Measurements from ENCODE around the gene ANKRD37.

ANKRD37 gene

DNA sequence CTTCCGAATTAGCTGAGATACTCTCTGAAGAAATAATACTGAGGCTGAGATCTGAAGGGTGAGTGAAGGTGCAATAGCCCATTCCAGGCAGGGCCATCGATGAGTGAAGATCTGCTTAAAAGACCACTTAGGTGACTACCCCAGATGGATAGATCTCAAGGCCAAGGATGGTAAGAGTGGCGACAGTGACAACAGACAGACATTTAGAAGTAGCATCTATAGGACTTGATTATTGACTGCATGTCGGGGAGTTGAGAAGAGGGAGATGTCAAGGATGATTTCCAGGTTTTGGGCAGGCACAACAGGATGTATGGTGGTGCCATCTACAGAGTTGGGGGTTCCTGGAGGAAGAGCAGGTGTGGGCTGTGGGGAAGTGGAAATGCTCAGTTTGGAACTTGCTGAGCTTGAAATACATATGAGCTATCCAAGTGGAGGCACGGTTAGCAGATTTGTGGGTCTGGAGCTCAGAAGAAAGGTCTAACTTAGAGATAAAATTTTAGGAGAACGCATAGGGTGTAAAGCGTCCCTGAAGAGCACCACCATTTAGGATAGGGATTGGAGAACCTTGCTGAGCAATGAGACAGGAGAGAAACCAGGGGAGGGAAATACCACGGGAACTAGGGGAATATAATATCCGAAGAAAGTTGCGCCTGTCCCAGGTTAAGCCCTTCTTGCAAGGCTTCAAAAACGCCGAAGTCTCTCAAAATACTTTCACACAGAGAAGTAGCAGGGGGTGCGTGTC is 28.4 kb downstream of the ANKRD37 start:
- peak; percentile 6 for DNase-seq

DNA sequence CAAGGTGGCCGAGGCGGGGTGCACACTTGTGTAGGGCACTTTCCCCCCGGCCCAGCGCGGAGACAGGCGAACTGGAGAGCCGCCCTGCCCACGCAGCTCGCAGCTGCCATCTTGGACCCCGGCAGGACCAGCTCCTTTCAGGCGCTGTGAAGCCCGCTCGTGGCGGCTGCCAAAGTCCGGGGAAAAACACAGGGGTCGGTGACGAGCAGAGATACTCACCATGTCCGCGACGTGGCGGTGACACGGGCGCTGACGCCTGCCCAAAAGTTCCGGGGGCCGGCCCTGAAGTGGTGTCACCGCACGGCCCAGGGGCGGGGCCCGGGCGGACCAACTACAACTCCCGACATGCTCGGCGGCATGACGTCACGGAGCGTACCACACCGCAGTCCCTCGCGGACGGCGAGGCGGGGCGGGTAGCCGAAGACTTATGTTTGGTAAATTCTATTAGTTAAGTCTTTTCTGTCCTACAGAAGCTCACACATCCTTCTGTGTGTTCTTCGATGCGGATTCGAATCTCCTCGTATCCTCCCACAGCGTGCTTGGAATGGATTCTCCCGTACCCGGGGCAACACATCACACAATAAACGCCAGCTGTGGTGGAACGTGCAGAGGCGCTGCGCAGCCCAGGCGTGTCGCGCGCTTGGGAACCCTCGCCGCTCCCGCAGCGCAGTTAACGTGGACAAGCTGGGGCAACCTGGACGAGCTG is 29.2 kb downstream of the ANKRD37 start, which contains the start of gene UFSP2:
TSS of gene UFSP2 (minus strand) at position 318 of the 706 bp plus-strand sequence. CDS start at position 222, 96 bp downstream.
- DNase-seq = peak; percentile 87

DNA sequence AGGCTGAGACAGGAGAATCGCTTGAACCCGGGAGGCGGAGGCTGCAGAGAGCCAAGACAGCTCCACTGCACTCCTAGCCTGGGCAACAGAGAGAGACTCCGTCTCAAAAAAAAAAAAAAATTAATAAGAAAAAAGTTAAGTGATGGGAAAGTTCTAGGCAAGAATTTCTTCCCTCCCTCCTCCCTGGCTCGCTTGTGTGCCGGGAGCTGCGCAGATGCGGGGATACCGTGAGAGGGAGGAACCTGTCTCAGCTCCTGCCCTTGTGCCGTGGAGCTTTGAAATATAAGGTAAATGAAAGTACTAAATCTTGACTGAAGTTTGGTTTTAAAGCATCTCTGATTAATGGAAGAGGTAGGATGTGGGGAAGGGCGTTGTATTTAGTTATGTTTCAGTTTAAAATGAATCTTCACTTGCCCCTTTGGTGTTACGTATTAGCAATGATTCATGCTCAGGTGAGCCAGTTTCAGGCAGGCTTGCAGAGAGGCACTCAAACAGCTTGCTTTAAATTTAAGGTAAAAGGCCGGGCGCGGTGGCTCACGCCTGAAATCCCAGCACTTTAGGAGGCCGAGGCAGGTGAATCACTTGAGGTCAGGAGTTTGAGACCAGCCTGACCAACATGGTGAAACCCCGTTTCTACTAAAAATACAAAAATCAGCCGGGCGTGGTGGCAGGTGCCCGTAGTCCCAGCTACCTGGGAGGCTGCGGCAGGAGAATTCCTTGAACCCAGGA is 30.5 kb downstream of the ANKRD37 start:
- no peak for DNase-seq

DNA sequence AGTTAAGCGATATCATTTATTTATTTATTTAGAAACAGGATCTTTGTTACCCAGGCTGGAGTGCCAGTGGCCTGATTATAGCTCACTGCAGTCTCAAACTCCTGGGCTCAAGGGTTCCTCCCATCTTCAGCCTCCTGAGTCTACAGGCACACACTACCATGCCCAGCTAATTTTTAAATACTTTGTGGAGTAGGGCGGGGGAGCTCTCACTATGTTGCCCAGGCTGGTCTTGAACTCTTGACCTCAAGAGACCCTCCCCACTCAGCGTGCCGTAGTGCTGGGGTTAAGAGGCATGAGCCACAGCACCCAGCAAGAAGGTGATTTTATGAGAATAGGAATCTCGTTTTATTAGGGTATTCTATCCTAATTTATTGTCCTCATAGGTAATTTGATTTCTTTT is 33.0 kb downstream of the ANKRD37 start:
- DNase-seq = no peak

DNA sequence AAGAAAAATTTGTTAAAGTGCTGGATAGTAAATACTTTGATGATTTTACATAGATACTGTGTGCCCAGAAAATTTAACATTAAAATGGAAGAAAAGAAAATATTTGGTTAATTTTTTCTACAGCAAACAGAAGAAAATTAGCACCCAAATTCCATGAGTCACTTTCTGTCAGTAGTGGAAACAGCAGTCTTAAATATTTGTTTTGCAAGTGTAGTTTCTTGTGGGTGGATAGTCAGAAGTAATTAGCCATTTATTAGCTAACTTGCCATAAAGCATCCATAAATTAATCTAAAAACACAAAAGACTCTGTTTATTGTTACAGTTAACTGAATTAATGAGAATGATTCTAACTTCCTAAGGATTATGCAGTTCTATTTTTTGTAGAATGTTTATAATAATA is 38.8 kb downstream of the ANKRD37 start:
- no peak for DNase-seq

DNA sequence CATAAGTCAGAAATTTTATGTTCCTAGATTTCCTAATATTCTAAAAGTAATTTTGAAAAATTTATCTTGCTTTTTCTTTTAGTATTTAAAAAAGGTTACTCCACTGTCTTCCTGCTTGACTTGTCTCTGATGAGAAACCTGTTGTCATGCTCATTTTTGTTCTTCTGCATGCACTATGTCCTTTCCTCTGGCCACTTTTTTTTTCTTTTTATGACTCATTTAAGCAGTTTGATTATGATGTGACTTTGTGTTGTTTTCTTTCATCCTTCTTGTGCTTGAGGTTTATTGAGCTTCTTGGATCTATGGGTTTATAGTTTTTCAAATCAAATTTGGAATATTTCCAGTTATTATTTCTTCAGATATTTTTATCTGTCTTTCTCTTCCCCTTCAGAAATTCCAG is 41.2 kb downstream of the ANKRD37 start:
- peak; percentile 20 for DNase-seq

DNA sequence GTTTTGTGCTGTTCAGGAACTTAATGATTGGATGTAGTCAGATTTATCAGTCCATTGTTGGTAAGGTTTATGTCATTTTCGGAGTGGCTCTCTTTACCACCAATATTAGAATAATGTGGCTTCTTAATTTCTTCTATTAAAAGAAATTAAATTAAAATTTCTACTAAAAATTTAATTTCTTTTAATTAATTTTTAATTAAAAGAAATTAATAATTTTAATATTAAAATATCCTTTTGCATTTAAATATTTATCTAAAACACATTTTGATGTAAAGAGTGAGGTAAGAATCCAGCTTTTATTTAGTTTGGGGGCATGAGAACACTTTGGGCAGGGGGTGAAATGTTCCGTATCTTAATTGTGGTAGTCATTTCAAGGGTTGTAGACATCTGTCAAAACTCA is 44.8 kb downstream of the ANKRD37 start:
- DNase-seq = no peak

DNA sequence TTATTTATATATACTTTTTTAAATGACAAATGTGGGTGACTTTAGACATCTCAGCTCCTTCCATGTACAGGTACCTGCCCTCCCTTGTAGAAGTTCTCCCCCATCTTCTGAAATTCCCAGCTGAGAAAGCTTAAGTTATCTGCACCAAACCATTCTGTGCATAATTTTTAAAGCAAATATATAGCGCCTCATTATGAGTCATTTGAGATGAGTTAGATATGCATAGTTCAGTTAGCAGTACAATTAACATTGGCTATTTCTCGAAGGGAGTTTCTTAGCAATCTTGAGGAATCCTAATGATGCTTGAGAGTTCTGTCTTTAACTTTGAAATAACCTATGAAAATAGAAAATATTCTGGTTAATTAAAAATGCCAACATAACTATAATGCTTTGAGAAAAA is 48.6 kb downstream of the ANKRD37 start:
- DNase-seq = no peak
